Tibial nerve (tissue), 4 donors: ENCODE data around the gene E2F7.

Experiments
- CTCF ChIP-seq, 5 experiments: fragments of 200-600 bp in 3 of 5; fragments of 450-650 bp in 2 of 5; sonication (generic) in 3 of 5; IDR thresholded peaks; one replicate each; pipeline ENCODE4 v1.5.1; 2016 to 2019; ENCODE audit warnings: antibody characterized with exemption in 5 of 5, mild to moderate bottlenecking in 3 of 5, moderate library complexity in 2 of 5
- EP300 ChIP-seq, 2 donors: sonication (generic); formaldehyde crosslinking; IDR thresholded peaks; one replicate each; pipeline ENCODE4 v1.6.1; 2017; ENCODE audit warnings: antibody characterized with exemption in 2 of 2, mild to moderate bottlenecking in 1 of 2
- POLR2A ChIP-seq, 2 donors: fragments of 450-650 bp; IDR thresholded peaks; one replicate each; pipeline ENCODE4 v1.6.1; 2017; ENCODE audit warnings: antibody characterized with exemption in 2 of 2, mild to moderate bottlenecking in 2 of 2, moderate library complexity in 2 of 2

GRCh38 chr12:77102123-77102522 lies 36.8 kb upstream of the E2F7 start:
- TF ChIP-seq POLR2A (IDR thresholded peaks at IDR 0.05): no peak
- TF ChIP-seq CTCF (IDR thresholded peaks at IDR 0.05): no peak
- no peak for TF ChIP-seq EP300 (IDR thresholded peaks at IDR 0.05)
